Right lobe of liver (tissue), 4 donors: ENCODE results near the gene ZNF646.

Experiments
- POLR2A ChIP-seq: fragments of 450-650 bp; IDR thresholded peaks from one replicate; pipeline ENCODE4 v1.6.1; 2017; ENCODE audit warnings: antibody characterized with exemption, mild to moderate bottlenecking
- TF ChIP-seq, protein P1 (sequence below), 4 donors: fragments of 200-600 bp in 3 of 4; fragments of 450-650 bp in 1 of 4; IDR thresholded peaks; one replicate each; pipeline versions ENCODE4 v1.5.1 to v1.8.0; 2016 to 2022; ENCODE audit warnings: antibody characterized with exemption in 4 of 4, mild to moderate bottlenecking in 2 of 4
- donor health status: DM: no; HTN: no; CAD: no.
- donor health status: DM: no; HTN: no; CAD: no.
- donor health status: DM: no; HTN: yes; CAD: no.

- TF ChIP-seq, protein P1, sequence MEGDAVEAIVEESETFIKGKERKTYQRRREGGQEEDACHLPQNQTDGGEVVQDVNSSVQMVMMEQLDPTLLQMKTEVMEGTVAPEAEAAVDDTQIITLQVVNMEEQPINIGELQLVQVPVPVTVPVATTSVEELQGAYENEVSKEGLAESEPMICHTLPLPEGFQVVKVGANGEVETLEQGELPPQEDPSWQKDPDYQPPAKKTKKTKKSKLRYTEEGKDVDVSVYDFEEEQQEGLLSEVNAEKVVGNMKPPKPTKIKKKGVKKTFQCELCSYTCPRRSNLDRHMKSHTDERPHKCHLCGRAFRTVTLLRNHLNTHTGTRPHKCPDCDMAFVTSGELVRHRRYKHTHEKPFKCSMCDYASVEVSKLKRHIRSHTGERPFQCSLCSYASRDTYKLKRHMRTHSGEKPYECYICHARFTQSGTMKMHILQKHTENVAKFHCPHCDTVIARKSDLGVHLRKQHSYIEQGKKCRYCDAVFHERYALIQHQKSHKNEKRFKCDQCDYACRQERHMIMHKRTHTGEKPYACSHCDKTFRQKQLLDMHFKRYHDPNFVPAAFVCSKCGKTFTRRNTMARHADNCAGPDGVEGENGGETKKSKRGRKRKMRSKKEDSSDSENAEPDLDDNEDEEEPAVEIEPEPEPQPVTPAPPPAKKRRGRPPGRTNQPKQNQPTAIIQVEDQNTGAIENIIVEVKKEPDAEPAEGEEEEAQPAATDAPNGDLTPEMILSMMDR (IDR thresholded peaks at IDR 0.05): peak; percentile 78 to 85 (median 82)
- no peak for TF ChIP-seq POLR2A
Measured at GRCh38 chr16:31105677-31106213, 31.5 kb downstream of the ZNF646 start.
